NB4 (cell line): ENCODE results near the gene TEX9.
"Not testable (repeated sequence)": the region's sequence is repeated elsewhere in the genome, so short reads cannot be mapped to it uniquely, and the experiment has no call there.

Source experiments
- MYC ChIP-seq: IDR thresholded peaks from 2 replicates; pipeline ENCODE4 v1.6.1; 2011; ENCODE audit warnings: low read depth, low read length
- POLR2A ChIP-seq: IDR thresholded peaks from 2 replicates; pipeline ENCODE4 v1.6.1; 2011; ENCODE audit warnings: mild to moderate bottlenecking; ENCODE audit not compliant: insufficient read length; ENCODE audit errors: extremely low read depth
- TF ChIP-seq, protein P1 (sequence below): IDR thresholded peaks from one replicate; pipeline ENCODE4 v1.5.1; 2012; ENCODE audit warnings: low read depth, low read length
- TF ChIP-seq, protein P2 (sequence below): IDR thresholded peaks from 2 replicates; pipeline ENCODE4 v1.6.1; 2011; ENCODE audit warnings: low read depth, low read length

DNA sequence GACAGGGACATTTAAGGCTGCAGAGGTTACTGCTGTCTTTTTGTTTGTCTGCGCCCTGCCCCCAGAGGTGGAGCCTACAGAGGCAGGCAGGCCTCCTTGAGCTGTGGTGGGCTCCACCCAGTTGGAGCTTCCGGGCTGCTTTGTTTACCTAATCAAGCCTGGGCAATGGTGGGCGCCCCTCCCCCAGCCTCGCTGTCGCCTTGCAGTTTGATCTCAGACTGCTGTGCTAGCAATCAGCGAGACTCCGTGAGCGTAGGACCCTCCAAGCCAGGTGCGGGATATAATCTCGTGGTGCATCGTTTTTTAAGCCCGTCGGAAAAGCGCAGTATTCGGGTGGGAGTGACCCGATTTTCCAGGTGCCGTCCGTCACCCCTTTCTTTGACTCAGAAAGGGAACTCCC is 48.7 kb upstream of the TEX9 start:
- TF ChIP-seq, protein P1, sequence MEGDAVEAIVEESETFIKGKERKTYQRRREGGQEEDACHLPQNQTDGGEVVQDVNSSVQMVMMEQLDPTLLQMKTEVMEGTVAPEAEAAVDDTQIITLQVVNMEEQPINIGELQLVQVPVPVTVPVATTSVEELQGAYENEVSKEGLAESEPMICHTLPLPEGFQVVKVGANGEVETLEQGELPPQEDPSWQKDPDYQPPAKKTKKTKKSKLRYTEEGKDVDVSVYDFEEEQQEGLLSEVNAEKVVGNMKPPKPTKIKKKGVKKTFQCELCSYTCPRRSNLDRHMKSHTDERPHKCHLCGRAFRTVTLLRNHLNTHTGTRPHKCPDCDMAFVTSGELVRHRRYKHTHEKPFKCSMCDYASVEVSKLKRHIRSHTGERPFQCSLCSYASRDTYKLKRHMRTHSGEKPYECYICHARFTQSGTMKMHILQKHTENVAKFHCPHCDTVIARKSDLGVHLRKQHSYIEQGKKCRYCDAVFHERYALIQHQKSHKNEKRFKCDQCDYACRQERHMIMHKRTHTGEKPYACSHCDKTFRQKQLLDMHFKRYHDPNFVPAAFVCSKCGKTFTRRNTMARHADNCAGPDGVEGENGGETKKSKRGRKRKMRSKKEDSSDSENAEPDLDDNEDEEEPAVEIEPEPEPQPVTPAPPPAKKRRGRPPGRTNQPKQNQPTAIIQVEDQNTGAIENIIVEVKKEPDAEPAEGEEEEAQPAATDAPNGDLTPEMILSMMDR, result not testable (repeated sequence)
- TF ChIP-seq, protein P2, sequence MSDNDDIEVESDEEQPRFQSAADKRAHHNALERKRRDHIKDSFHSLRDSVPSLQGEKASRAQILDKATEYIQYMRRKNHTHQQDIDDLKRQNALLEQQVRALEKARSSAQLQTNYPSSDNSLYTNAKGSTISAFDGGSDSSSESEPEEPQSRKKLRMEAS, result not testable (repeated sequence)
- not testable (repeated sequence) for TF ChIP-seq POLR2A, MYC
